H1 (cell line): ENCODE measurements around the gene RPTOR. TPM values are rescaled to one million over a fixed set of nuclear protein-coding genes. Genes with fewer than 3 reads are reported as not detected.

Experiments
- CHD2 ChIP-seq: IDR thresholded peaks from 2 replicates; pipeline ENCODE4 v1.6.1; 2012; ENCODE audit warnings: low read length, improper control_type of control experiment
- CTCF ChIP-seq, 3 experiments: IDR thresholded peaks; 1 replicate in 2 of 3; 2 replicates in 1 of 3; pipeline versions ENCODE4 v1.5.1 to v1.6.1; 2011; ENCODE audit warnings: low read length in 3 of 3, mild to moderate bottlenecking in 3 of 3, inconsistent platforms in 2 of 3, low read depth in 1 of 3, moderate library complexity in 1 of 3; ENCODE audit not compliant: insufficient read depth in 1 of 3; ENCODE audit errors: control extremely low read depth in 1 of 3
- MAX ChIP-seq: IDR thresholded peaks from 2 replicates; pipeline ENCODE4 v1.6.1; 2012; ENCODE audit warnings: inconsistent platforms
- NRF1 ChIP-seq: IDR thresholded peaks from 2 replicates; pipeline ENCODE4 v1.6.1; 2011; ENCODE audit warnings: mild to moderate bottlenecking, low read depth, low read length, improper control_type of control experiment
- SIRT6 ChIP-seq: IDR thresholded peaks from one replicate; pipeline ENCODE4 v1.7.1; 2012; ENCODE audit warnings: low read length, inconsistent platforms
- SRF ChIP-seq: IDR thresholded peaks from 2 replicates; pipeline ENCODE4 v1.6.1; 2011; ENCODE audit warnings: mild to moderate bottlenecking, low read depth, low read length, moderate library complexity
- TAF1 ChIP-seq: IDR thresholded peaks from 2 replicates; pipeline ENCODE4 v1.6.1; 2011; ENCODE audit warnings: mild to moderate bottlenecking, low read depth, low read length
- TCF12 ChIP-seq: IDR thresholded peaks from 2 replicates; pipeline ENCODE4 v1.6.1; 2011; ENCODE audit warnings: low read depth, mild to moderate bottlenecking, low read length
- polyA plus RNA-seq, 7 experiments: library from polyadenylated mRNA; depleted of rRNA in 3 of 7; stranded (reverse) in 5 of 7; unstranded in 2 of 7; fragments of >200 nt in 5 of 7; fragments of 200-250 nt in 2 of 7; gene quantifications; 1 replicate in 5 of 7; 2 replicates in 1 of 7; 4 replicates in 1 of 7; pipeline versions ENCODE4 v1.2.1 to v1.2.3, GENCODE V29; 2011 to 2013; ENCODE audit warnings: missing spikeins in 2 of 7, mixed read lengths in 2 of 7
- total RNA-seq: library from RNA; stranded (reverse); fragmentation: NEBNext Ultra II Directional; extraction: Animal tissue kit (Norgen Biotek cat#: 25700); gene quantifications from 2 replicates; pipeline ENCODE4 v1.2.1, GENCODE V29; 2021

RPTOR gene
- total and polyA plus RNA-seq, 2 of the 8 experiments (the other 6 are each of a cell fraction or from before 2014, with no cell fraction given): 6.9 to 28.7 TPM

- TF ChIP-seq CTCF (IDR thresholded peaks at IDR 0.05; ENCODE audit: control extremely low read depth in 1 of 3, insufficient read depth in 1 of 3, low read depth in 1 of 3, low read length in 3 of 3) (no peak), SRF (no peak), NRF1 (no peak), TCF12 (no peak), SIRT6 (no peak), CHD2 (no peak), TAF1 (no peak), MAX (no peak)
Measured at GRCh38 chr17:80858301-80859001, 313.8 kb downstream of the RPTOR start (continued).
